ENCODE results near the gene NCAPH2. TPM values are rescaled to one million over a fixed set of nuclear protein-coding genes. Genes with fewer than 3 reads are reported as not detected.

The NCAPH2 gene
- total and polyA plus RNA-seq, 2 of the 8 experiments (the other 6 are each of a cell fraction or from before 2014, with no cell fraction given), result 62.2 to 81.6 TPM

GRCh38 chr22:50544078-50544745, 36.2 kb downstream of the NCAPH2 start (continued):
- no peak for TF ChIP-seq CHD7 (IDR thresholded peaks at IDR 0.05; ENCODE audit: insufficient replicate concordance, low read length)
- TF ChIP-seq GABPA (IDR thresholded peaks at IDR 0.05; ENCODE audit: borderline replicate concordance, insufficient read depth, low read length), result peak; percentile 83; the same call in 1 of the 2 replicates
- no peak for TF ChIP-seq RFX5 (IDR thresholded peaks at IDR 0.05; ENCODE audit: borderline replicate concordance, low read depth, low read length)
- no peak for TF ChIP-seq CTBP2 (IDR thresholded peaks at IDR 0.05; ENCODE audit: borderline replicate concordance, insufficient read depth, insufficient read length, low read length)
- no peak for TF ChIP-seq E2F6 (IDR thresholded peaks at IDR 0.05)
- no peak for TF ChIP-seq USF2 (IDR thresholded peaks at IDR 0.05; ENCODE audit: low read length)
- TF ChIP-seq BRCA1 (IDR thresholded peaks at IDR 0.05; ENCODE audit: low read depth, low read length), result no peak

Data from H1 (cell line).